ENCODE measurements around the gene FHL2. TPM values are rescaled to one million over a fixed set of nuclear protein-coding genes. Genes with fewer than 3 reads are reported as not detected.
A peak's percentile ranks its signal among the peaks of the same experiment; 100 is the strongest.

FHL2 gene
- total and polyA plus RNA-seq, 9 of the 15 experiments (the other 6 are each of a cell fraction or from before 2014, with no cell fraction given) = 7.5 to 33.1 (median 23.9) TPM

GRCh38 chr2:105337122-105338019 lies 61.5 kb downstream of the FHL2 start, which contains the start of gene C2orf49 (continued):
- no peak for TF ChIP-seq FIP1L1 (IDR thresholded peaks at IDR 0.05; ENCODE audit: low read depth, low read length, poor library complexity, severe bottlenecking)
- no peak for TF ChIP-seq TAF7 (tag; IDR thresholded peaks at IDR 0.05)
- no peak for TF ChIP-seq KLF16 (IDR thresholded peaks at IDR 0.05)
- TF ChIP-seq JUND (IDR thresholded peaks at IDR 0.05; ENCODE audit: borderline replicate concordance, low read depth, low read length) = peak; percentile 50; the same call in 1 of the 2 replicates
- TF ChIP-seq JUND (tag; IDR thresholded peaks at IDR 0.05; ENCODE audit: borderline replicate concordance, low read depth, low read length) = no peak; the same call in 2 of the 3 replicates
- TF ChIP-seq ZNF75A (CRISPR knock-in tag; IDR thresholded peaks at IDR 0.05) = no peak
- no peak for TF ChIP-seq ZNF274 (IDR thresholded peaks at IDR 0.05; ENCODE audit: borderline replicate concordance, low read depth, low read length)
- no peak for TF ChIP-seq EHMT2 (IDR thresholded peaks at IDR 0.05)
- peak; percentile 14 for TF ChIP-seq NEUROD1 (IDR thresholded peaks at IDR 0.05; ENCODE audit: borderline replicate concordance, low read depth, low read length, partially characterized antibody)
- peak; percentile 93 for TF ChIP-seq HLTF (IDR thresholded peaks at IDR 0.05)
- no peak for TF ChIP-seq NUFIP1 (IDR thresholded peaks at IDR 0.05; ENCODE audit: partially characterized antibody)
- TF ChIP-seq GATAD2B (IDR thresholded peaks at IDR 0.05; ENCODE audit: borderline replicate concordance) = no peak
- peak; percentile 97 for TF ChIP-seq GABPB1 (CRISPR knock-in tag; IDR thresholded peaks at IDR 0.05)
- no peak for TF ChIP-seq PHB2 (IDR thresholded peaks at IDR 0.05; ENCODE audit: low read depth)
- 0 out of 2 replicates have a peak, but pooled peaks have one; percentile 30 for TF ChIP-seq CBX1 (IDR thresholded peaks at IDR 0.05; ENCODE audit: low read depth)
- TF ChIP-seq HNRNPH1 (optimal IDR thresholded peaks at IDR 0.05; ENCODE audit: low read depth, low read length) = no peak
- peak; percentile 86; the same call in 1 of the 2 replicates for TF ChIP-seq ZHX1 (conservative IDR thresholded peaks at IDR 0.05; ENCODE audit: low read length)
- TF ChIP-seq MTA2 (IDR thresholded peaks at IDR 0.05; ENCODE audit: low read depth) = peak; percentile 84
- no peak for TF ChIP-seq ZNF408 (CRISPR knock-in tag; IDR thresholded peaks at IDR 0.05; ENCODE audit: low read depth)
- no peak for TF ChIP-seq ZNF354B (CRISPR knock-in tag; IDR thresholded peaks at IDR 0.05)
- TF ChIP-seq CREB1 (IDR thresholded peaks at IDR 0.05) = peak; percentile 99
- TF ChIP-seq CREB1 (CRISPR knock-in tag; IDR thresholded peaks at IDR 0.05) = peak; percentile 99
- no peak for TF ChIP-seq RBM39 (optimal IDR thresholded peaks at IDR 0.05; ENCODE audit: low read depth, low read length)
- TF ChIP-seq ZNF217 (CRISPR knock-in tag; IDR thresholded peaks at IDR 0.05) = no peak
- TF ChIP-seq ATF6 (CRISPR knock-in tag; IDR thresholded peaks at IDR 0.05) = no peak
